SW 1271 (cell line): Measurements from ENCODE around the gene CHMP3.

Source experiments
- DNase-seq, 2 experiments: peaks; one replicate each; lab custom pipeline; 2025; lab: John Stamatoyannopoulos, UW

The CHMP3 gene

GRCh38 chr2:86466306-86466705 lies 96.9 kb downstream of the CHMP3 start:
- no peak for DNase-seq

- no peak for DNase-seq
Measured at GRCh38 chr2:86464652-86465051, 98.6 kb downstream of the CHMP3 start.

- DNase-seq: no peak
Measured at GRCh38 chr2:86461042-86461743, 102.0 kb downstream of the CHMP3 start.

GRCh38 chr2:86455181-86455580 lies 108.1 kb downstream of the CHMP3 start:
- DNase-seq: no peak

- DNase-seq: no peak
Measured at GRCh38 chr2:86454238-86454637, 109.0 kb downstream of the CHMP3 start.

GRCh38 chr2:86453836-86454235 lies 109.4 kb downstream of the CHMP3 start:
- no peak for DNase-seq
